Astrocyte (in vitro differentiated cells and primary cell): ENCODE data around the gene BRF1.

ENCODE experiments used
- CTCF ChIP-seq: IDR thresholded peaks from 2 replicates; pipeline ENCODE4 v1.5.1; 2011; ENCODE audit warnings: low read depth, mild to moderate bottlenecking, inconsistent platforms, low read length, moderate library complexity; ENCODE audit not compliant: insufficient read depth
- EZH2 ChIP-seq: IDR thresholded peaks from 2 replicates; pipeline ENCODE4 v1.6.1; 2012; ENCODE audit warnings: mild to moderate bottlenecking, low read length, inconsistent platforms; ENCODE audit not compliant: insufficient read depth

- no peak for TF ChIP-seq CTCF
- no peak for TF ChIP-seq EZH2
These were observed 32.0 kb downstream of the BRF1 start for GRCh38 chr14:105268736-105269354.
